GM12878 (cell line): ENCODE data around the gene COG1. TPM values are rescaled to one million over a fixed set of nuclear protein-coding genes. Genes with fewer than 3 reads are reported as not detected.

Experiments
- FOXM1 ChIP-seq: IDR thresholded peaks from 2 replicates; pipeline ENCODE4 v1.6.1; 2012; ENCODE audit warnings: low read depth, mild to moderate bottlenecking, inconsistent platforms, low read length, moderate library complexity
- GABPA ChIP-seq: IDR thresholded peaks from 2 replicates; pipeline ENCODE4 v1.6.1; 2014; ENCODE audit warnings: antibody characterized with exemption, low read depth, mild to moderate bottlenecking, inconsistent platforms
- GATAD2B ChIP-seq: fragments of 450-650 bp; conservative IDR thresholded peaks from 2 replicates; pipeline ENCODE4 v1.6.1; 2017; ENCODE audit warnings: low read depth, mild to moderate bottlenecking, moderate library complexity
- HCFC1 ChIP-seq: fragments of 150-350 bp; IDR thresholded peaks from 2 replicates; pipeline ENCODE4 v1.6.1; 2014; ENCODE audit warnings: low read length
- IKZF2 ChIP-seq, 2 experiments: fragments of 450-650 bp; IDR thresholded peaks; 2 replicates each; pipeline ENCODE4 v1.6.1; 2017; ENCODE audit warnings: mild to moderate bottlenecking in 2 of 2, moderate library complexity in 2 of 2
- IRF4 ChIP-seq: IDR thresholded peaks from 2 replicates; pipeline ENCODE4 v1.6.1; 2011; ENCODE audit warnings: low read depth, low read length
- RB1 ChIP-seq: fragments of 450-650 bp; formaldehyde crosslinking; IDR thresholded peaks from 2 replicates; pipeline ENCODE4 v1.6.1; 2017; ENCODE audit warnings: mild to moderate bottlenecking, borderline replicate concordance
- RBBP5 ChIP-seq: fragments of 200-600 bp; sonication (generic); conservative IDR thresholded peaks from 2 replicates; pipeline ENCODE4 v1.6.1; 2016
- RELB ChIP-seq: fragments of 450-650 bp; IDR thresholded peaks from 2 replicates; pipeline ENCODE4 v1.6.1; 2017; ENCODE audit warnings: low read depth, mild to moderate bottlenecking, moderate library complexity
- SIX5 ChIP-seq: IDR thresholded peaks from 2 replicates; pipeline ENCODE4 v1.6.1; 2011; ENCODE audit warnings: mild to moderate bottlenecking, low read depth, low read length, moderate library complexity; ENCODE audit not compliant: severe bottlenecking
- SMARCA5 ChIP-seq: fragments of 450-650 bp; IDR thresholded peaks from 2 replicates; pipeline ENCODE4 v1.6.1; 2017; ENCODE audit warnings: mild to moderate bottlenecking
- TCF12 ChIP-seq: IDR thresholded peaks from 2 replicates; pipeline ENCODE4 v1.6.1; 2011; ENCODE audit warnings: low read depth, mild to moderate bottlenecking, low read length
- USF2 ChIP-seq: IDR thresholded peaks from 2 replicates; pipeline ENCODE4 v1.6.1; 2011; ENCODE audit warnings: low read depth, low read length, improper control_type of control experiment, borderline replicate concordance
- YBX1 ChIP-seq: fragments of 450-650 bp; IDR thresholded peaks from 2 replicates; pipeline ENCODE4 v1.6.1; 2016; ENCODE audit warnings: antibody characterized with exemption
- ZNF207 ChIP-seq: fragments of 450-650 bp; IDR thresholded peaks from 2 replicates; pipeline ENCODE4 v1.6.1; 2014; ENCODE audit warnings: antibody characterized with exemption, mild to moderate bottlenecking, borderline replicate concordance
- ZNF274 ChIP-seq: IDR thresholded peaks from one replicate; pipeline ENCODE4 v1.8.0; 2011; ENCODE audit not compliant: insufficient read length, insufficient read depth
- ZNF384 ChIP-seq: IDR thresholded peaks from 2 replicates; pipeline ENCODE4 v1.6.1; 2012; ENCODE audit warnings: low read depth, mild to moderate bottlenecking, low read length, improper control_type of control experiment, borderline replicate concordance
- polyA plus RNA-seq, 11 experiments: library from polyadenylated mRNA; depleted of rRNA in 4 of 11; unstranded in 6 of 11; stranded (reverse) in 5 of 11; fragments of >200 nt; fragmentation: Nextera tagmentation in 4 of 11; fragmentation: Illumina TruSeq in 1 of 11; extraction: Ambion mirVana in 4 of 11; extraction: Trizol in 1 of 11; gene quantifications; 1 replicate in 1 of 11; 2 replicates in 10 of 11; pipeline versions ENCODE4 v1.2.1 to v1.2.3, GENCODE V29; 2011 to 2016; ENCODE audit warnings: inconsistent platforms in 2 of 11, missing spikeins in 2 of 11, low read depth in 1 of 11
- total RNA-seq, 4 experiments: library from RNA; depleted of rRNA in 3 of 4; stranded (reverse); fragments of >200 nt in 3 of 4; fragmentation: Illumina TruSeq in 1 of 4; extraction: Trizol in 1 of 4; gene quantifications; 2 replicates each; pipeline versions ENCODE4 v1.2.1 to v1.2.3, GENCODE V29; 2013 to 2021
- TF ChIP-seq, protein P1 (sequence below), 3 experiments: IDR thresholded peaks in 2 of 3; conservative IDR thresholded peaks in 1 of 3; 2 replicates each; pipeline ENCODE4 v1.5.1; 2011; ENCODE audit warnings: low read depth in 3 of 3, low read length in 3 of 3, mild to moderate bottlenecking in 3 of 3, control low read depth in 2 of 3, moderate library complexity in 2 of 3, inconsistent platforms in 1 of 3, mixed read lengths in 1 of 3; ENCODE audit not compliant: control insufficient read depth in 2 of 3, insufficient read depth in 1 of 3; ENCODE audit errors: extremely low read depth in 1 of 3
- TF ChIP-seq, protein P2 (sequence below): fragments of 450-650 bp; IDR thresholded peaks from 2 replicates; pipeline ENCODE4 v1.6.1; 2017; ENCODE audit warnings: mild to moderate bottlenecking, moderate library complexity
- TF ChIP-seq, protein P3 (sequence below): IDR thresholded peaks from 2 replicates; pipeline ENCODE4 v1.6.1; 2011; ENCODE audit warnings: borderline replicate concordance, low read depth, mild to moderate bottlenecking, moderate library complexity, low read length; ENCODE audit not compliant: insufficient read depth, poor library complexity, severe bottlenecking

COG1 gene
- total and polyA plus RNA-seq, 10 of the 15 experiments (the other 5 are each of a cell fraction or from before 2014, with no cell fraction given), result 10.5 to 24.1 (median 18.1) TPM

- TF ChIP-seq, protein P1, sequence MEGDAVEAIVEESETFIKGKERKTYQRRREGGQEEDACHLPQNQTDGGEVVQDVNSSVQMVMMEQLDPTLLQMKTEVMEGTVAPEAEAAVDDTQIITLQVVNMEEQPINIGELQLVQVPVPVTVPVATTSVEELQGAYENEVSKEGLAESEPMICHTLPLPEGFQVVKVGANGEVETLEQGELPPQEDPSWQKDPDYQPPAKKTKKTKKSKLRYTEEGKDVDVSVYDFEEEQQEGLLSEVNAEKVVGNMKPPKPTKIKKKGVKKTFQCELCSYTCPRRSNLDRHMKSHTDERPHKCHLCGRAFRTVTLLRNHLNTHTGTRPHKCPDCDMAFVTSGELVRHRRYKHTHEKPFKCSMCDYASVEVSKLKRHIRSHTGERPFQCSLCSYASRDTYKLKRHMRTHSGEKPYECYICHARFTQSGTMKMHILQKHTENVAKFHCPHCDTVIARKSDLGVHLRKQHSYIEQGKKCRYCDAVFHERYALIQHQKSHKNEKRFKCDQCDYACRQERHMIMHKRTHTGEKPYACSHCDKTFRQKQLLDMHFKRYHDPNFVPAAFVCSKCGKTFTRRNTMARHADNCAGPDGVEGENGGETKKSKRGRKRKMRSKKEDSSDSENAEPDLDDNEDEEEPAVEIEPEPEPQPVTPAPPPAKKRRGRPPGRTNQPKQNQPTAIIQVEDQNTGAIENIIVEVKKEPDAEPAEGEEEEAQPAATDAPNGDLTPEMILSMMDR (IDR thresholded peaks at IDR 0.05 in 2 of 3, conservative IDR thresholded peaks at IDR 0.05 in 1 of 3; ENCODE audit: control insufficient read depth in 2 of 3, extremely low read depth in 1 of 3, insufficient read depth in 1 of 3, low read depth in 3 of 3, low read length in 3 of 3), result no peak
- TF ChIP-seq, protein P2, sequence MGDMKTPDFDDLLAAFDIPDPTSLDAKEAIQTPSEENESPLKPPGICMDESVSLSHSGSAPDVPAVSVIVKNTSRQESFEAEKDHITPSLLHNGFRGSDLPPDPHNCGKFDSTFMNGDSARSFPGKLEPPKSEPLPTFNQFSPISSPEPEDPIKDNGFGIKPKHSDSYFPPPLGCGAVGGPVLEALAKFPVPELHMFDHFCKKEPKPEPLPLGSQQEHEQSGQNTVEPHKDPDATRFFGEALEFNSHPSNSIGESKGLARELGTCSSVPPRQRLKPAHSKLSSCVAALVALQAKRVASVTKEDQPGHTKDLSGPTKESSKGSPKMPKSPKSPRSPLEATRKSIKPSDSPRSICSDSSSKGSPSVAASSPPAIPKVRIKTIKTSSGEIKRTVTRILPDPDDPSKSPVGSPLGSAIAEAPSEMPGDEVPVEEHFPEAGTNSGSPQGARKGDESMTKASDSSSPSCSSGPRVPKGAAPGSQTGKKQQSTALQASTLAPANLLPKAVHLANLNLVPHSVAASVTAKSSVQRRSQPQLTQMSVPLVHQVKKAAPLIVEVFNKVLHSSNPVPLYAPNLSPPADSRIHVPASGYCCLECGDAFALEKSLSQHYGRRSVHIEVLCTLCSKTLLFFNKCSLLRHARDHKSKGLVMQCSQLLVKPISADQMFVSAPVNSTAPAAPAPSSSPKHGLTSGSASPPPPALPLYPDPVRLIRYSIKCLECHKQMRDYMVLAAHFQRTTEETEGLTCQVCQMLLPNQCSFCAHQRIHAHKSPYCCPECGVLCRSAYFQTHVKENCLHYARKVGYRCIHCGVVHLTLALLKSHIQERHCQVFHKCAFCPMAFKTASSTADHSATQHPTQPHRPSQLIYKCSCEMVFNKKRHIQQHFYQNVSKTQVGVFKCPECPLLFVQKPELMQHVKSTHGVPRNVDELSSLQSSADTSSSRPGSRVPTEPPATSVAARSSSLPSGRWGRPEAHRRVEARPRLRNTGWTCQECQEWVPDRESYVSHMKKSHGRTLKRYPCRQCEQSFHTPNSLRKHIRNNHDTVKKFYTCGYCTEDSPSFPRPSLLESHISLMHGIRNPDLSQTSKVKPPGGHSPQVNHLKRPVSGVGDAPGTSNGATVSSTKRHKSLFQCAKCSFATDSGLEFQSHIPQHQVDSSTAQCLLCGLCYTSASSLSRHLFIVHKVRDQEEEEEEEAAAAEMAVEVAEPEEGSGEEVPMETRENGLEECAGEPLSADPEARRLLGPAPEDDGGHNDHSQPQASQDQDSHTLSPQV, result no peak
- TF ChIP-seq IKZF2 (IDR thresholded peaks at IDR 0.05), result no peak
- TF ChIP-seq GATAD2B, result no peak; the same call in none of the 2 replicates
- TF ChIP-seq RELB, result no peak; the same call in 1 of the 2 replicates
- TF ChIP-seq RB1, result peak; percentile 61; the same call in 1 of the 2 replicates
- TF ChIP-seq SMARCA5, result peak; percentile 70; the same call in 1 of the 2 replicates
- TF ChIP-seq FOXM1, result no peak
- TF ChIP-seq ZNF207, result no peak
- TF ChIP-seq ZNF274, result no peak
- no peak for TF ChIP-seq USF2
- peak; percentile 73 for TF ChIP-seq HCFC1
- TF ChIP-seq TCF12, result no peak
- peak; percentile 63 for TF ChIP-seq SIX5
- peak; percentile 90 for TF ChIP-seq GABPA
- no peak for TF ChIP-seq YBX1
- TF ChIP-seq RBBP5, result no peak
- TF ChIP-seq, protein P3, sequence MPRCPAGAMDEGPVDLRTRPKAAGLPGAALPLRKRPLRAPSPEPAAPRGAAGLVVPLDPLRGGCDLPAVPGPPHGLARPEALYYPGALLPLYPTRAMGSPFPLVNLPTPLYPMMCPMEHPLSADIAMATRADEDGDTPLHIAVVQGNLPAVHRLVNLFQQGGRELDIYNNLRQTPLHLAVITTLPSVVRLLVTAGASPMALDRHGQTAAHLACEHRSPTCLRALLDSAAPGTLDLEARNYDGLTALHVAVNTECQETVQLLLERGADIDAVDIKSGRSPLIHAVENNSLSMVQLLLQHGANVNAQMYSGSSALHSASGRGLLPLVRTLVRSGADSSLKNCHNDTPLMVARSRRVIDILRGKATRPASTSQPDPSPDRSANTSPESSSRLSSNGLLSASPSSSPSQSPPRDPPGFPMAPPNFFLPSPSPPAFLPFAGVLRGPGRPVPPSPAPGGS, result no peak
- no peak for TF ChIP-seq IRF4
- no peak for TF ChIP-seq ZNF384
Observed at GRCh38 chr17:73192894-73193701, at the start of gene COG1 (continued).
